Prostate gland (tissue), 2 donors: ENCODE measurements around the gene KCNJ6.

Source experiments
- CTCF ChIP-seq, 4 experiments: fragments of 200-600 bp in 2 of 4; fragments of 450-650 bp in 2 of 4; sonication (generic) in 2 of 4; IDR thresholded peaks; 1 replicate in 3 of 4; 2 replicates in 1 of 4; pipeline ENCODE4 v1.5.1; 2016 to 2019; ENCODE audit warnings: antibody characterized with exemption in 4 of 4, mild to moderate bottlenecking in 2 of 4, moderate library complexity in 2 of 4
- POLR2AphosphoS5 ChIP-seq: sonication (generic); formaldehyde crosslinking; IDR thresholded peaks from one replicate; pipeline ENCODE4 v1.6.1; 2017; ENCODE audit warnings: antibody characterized with exemption

- TF ChIP-seq CTCF (IDR thresholded peaks at IDR 0.05) (no peak), POLR2AphosphoS5 (no peak)
These were observed 341.5 kb downstream of the KCNJ6 start for GRCh38 chr21:37574751-37575150.
